OCI-LY7 (cell line): ENCODE measurements around the gene ZNF155.

ENCODE experiments used
- EZH2phosphoT487 ChIP-seq: fragments of 200-600 bp; sonication (generic); IDR thresholded peaks from 2 replicates; pipeline ENCODE4 v1.6.1; 2018; ENCODE audit warnings: low read depth, borderline replicate concordance, mild to moderate bottlenecking, mixed run types, antibody characterized with exemption, low read length, moderate library complexity, mixed read lengths
- TF ChIP-seq, protein P1 (sequence below): fragments of 200-600 bp; sonication (generic); conservative IDR thresholded peaks from 2 replicates; pipeline ENCODE4 v1.5.1; 2014; ENCODE audit warnings: mild to moderate bottlenecking, antibody characterized with exemption, low read length, moderate library complexity, mixed read lengths

DNA sequence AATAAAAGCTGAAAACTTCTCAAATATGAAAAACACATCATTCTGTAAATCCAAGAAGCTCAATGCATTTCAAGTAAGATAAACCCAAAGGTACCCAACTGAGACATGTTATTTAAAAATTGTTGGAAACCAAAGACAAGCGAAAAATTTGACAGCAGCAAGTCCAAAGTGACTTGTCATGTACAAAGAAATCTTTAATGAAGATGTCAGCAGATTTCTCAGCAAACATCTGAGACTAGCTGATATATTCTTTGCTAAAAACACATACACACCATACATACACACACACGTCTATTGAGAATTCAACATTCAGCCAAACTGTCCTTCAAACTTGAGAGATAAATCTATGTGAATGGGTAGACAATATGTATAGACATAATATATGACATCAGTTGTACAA lies 35.5 kb downstream of the ZNF155 start:
- TF ChIP-seq, protein P1, sequence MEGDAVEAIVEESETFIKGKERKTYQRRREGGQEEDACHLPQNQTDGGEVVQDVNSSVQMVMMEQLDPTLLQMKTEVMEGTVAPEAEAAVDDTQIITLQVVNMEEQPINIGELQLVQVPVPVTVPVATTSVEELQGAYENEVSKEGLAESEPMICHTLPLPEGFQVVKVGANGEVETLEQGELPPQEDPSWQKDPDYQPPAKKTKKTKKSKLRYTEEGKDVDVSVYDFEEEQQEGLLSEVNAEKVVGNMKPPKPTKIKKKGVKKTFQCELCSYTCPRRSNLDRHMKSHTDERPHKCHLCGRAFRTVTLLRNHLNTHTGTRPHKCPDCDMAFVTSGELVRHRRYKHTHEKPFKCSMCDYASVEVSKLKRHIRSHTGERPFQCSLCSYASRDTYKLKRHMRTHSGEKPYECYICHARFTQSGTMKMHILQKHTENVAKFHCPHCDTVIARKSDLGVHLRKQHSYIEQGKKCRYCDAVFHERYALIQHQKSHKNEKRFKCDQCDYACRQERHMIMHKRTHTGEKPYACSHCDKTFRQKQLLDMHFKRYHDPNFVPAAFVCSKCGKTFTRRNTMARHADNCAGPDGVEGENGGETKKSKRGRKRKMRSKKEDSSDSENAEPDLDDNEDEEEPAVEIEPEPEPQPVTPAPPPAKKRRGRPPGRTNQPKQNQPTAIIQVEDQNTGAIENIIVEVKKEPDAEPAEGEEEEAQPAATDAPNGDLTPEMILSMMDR: no peak
- no peak for TF ChIP-seq EZH2phosphoT487
